SK-N-SH (cell line): ENCODE data around the gene METTL3. TPM values are rescaled to one million over a fixed set of nuclear protein-coding genes. Genes with fewer than 3 reads are reported as not detected.

Source experiments
- CTCF ChIA-PET: fragments of 300-600, 350-600 bp; formaldehyde crosslinking; extraction: SDS; loops from one replicate; lab custom pipeline; 2021; lab: Yijun Ruan, JAX
- POLR2A ChIA-PET: fragments of 350-600 bp; sonication (Branson Sonifier 250); formaldehyde crosslinking; extraction: SDS; loops from one replicate; lab custom pipeline; 2020; ENCODE audit warnings: antibody characterized with exemption, inconsistent platforms; lab: Yijun Ruan, JAX
- DNase-seq: peaks from one replicate; pipeline ENCODE4 v3.0.0; 2012
- H2AFZ ChIP-seq: fragments of 200-600 bp; sonication (generic); 2 replicates; pipeline ENCODE4 v1.8.1; 2016; ENCODE audit warnings: antibody characterized with exemption, mild to moderate bottlenecking, low read depth
- H3F3A ChIP-seq: fragments of 200-600 bp; sonication (generic); replicated peaks from 2 replicates; pipeline ENCODE3; 2016; ENCODE audit warnings: antibody characterized with exemption, mild to moderate bottlenecking; ENCODE audit not compliant: insufficient read depth
- H3K27ac ChIP-seq, 2 experiments: fragments of 200-500 bp in 1 of 2; fragments of 200-600 bp in 1 of 2; sonication (Bioruptor generic) in 1 of 2; sonication (generic), shearing (Covaris generic) in 1 of 2; 2 replicates each; pipeline versions ENCODE4 v1.5.1 to v1.6.1; 2014 to 2016; ENCODE audit warnings: low read depth in 2 of 2, inconsistent platforms in 1 of 2, low read length in 1 of 2, mild to moderate bottlenecking in 1 of 2, mixed read lengths in 1 of 2
- H3K27me3 ChIP-seq: fragments of 200-600 bp; sonication (generic), shearing (Covaris generic); 2 replicates; pipeline ENCODE4 v1.6.1; 2016; ENCODE audit warnings: mixed run types; ENCODE audit not compliant: insufficient read depth
- H3K36me3 ChIP-seq, 2 experiments: fragments of 200-500 bp in 1 of 2; fragments of 200-600 bp in 1 of 2; sonication (Bioruptor generic) in 1 of 2; sonication (generic) in 1 of 2; replicated peaks in 1 of 2; 2 replicates each; pipeline versions ENCODE3 to v1.5.1; 2014 to 2016; ENCODE audit warnings: low read length in 1 of 2, mild to moderate bottlenecking in 1 of 2; ENCODE audit not compliant: insufficient read depth in 2 of 2, control insufficient read depth in 1 of 2
- H3K4me1 ChIP-seq, 2 experiments: fragments of 200-500 bp in 1 of 2; fragments of 200-600 bp in 1 of 2; sonication (Bioruptor generic) in 1 of 2; sonication (generic), shearing (Covaris generic) in 1 of 2; 2 replicates each; pipeline versions ENCODE4 v1.5.1 to v1.6.1; 2014 to 2016; ENCODE audit warnings: low read depth in 1 of 2, low read length in 1 of 2, mixed run types in 1 of 2; ENCODE audit not compliant: insufficient read depth in 2 of 2, control insufficient read depth in 1 of 2
- H3K4me2 ChIP-seq: fragments of 200-600 bp; sonication (generic), shearing (Covaris generic); 2 replicates; pipeline ENCODE4 v1.6.1; 2017; ENCODE audit warnings: mixed run types
- H3K4me3 ChIP-seq, 2 experiments: fragments of 200-500 bp in 1 of 2; fragments of 200-600 bp in 1 of 2; sonication (Bioruptor generic) in 1 of 2; sonication (generic), shearing (Covaris generic) in 1 of 2; 2 replicates each; pipeline versions ENCODE4 v1.5.1 to v1.8.1; 2014 to 2016; ENCODE audit warnings: low read depth in 2 of 2, inconsistent platforms in 1 of 2, low read length in 1 of 2, mild to moderate bottlenecking in 1 of 2, mixed read lengths in 1 of 2, moderate library complexity in 1 of 2
- H3K79me2 ChIP-seq: fragments of 200-600 bp; sonication (generic); 2 replicates; pipeline ENCODE4 v1.8.1; 2017; ENCODE audit warnings: mild to moderate bottlenecking; ENCODE audit not compliant: insufficient read depth
- H3K9ac ChIP-seq: fragments of 200-600 bp; sonication (generic); 2 replicates; pipeline ENCODE4 v1.6.1; 2017; ENCODE audit warnings: mixed run types
- H3K9me2 ChIP-seq: fragments of 200-600 bp; sonication (generic); 2 replicates; pipeline ENCODE4 v1.6.1; 2017; ENCODE audit warnings: mixed run types
- H3K9me3 ChIP-seq: fragments of 200-600 bp; sonication (generic); 2 replicates; pipeline ENCODE4 v1.6.1; 2017; ENCODE audit warnings: mixed run types, mild to moderate bottlenecking, moderate library complexity
- H4K20me1 ChIP-seq: fragments of 200-600 bp; sonication (generic); 2 replicates; pipeline ENCODE4 v1.6.1; 2017; ENCODE audit warnings: mild to moderate bottlenecking, mixed run types; ENCODE audit not compliant: insufficient read depth
- GABPA ChIP-seq: IDR thresholded peaks from 2 replicates; pipeline ENCODE4 v1.4.0; 2012; ENCODE audit warnings: low read depth, mild to moderate bottlenecking
- JUND ChIP-seq: IDR thresholded peaks from 2 replicates; pipeline ENCODE4 v1.4.0; 2012
- MEF2A ChIP-seq: IDR thresholded peaks from 2 replicates; pipeline ENCODE4 v1.4.0; 2012; ENCODE audit warnings: low read depth, borderline replicate concordance
- MXI1 ChIP-seq: IDR thresholded peaks from 2 replicates; pipeline ENCODE4 v1.6.1; 2012; ENCODE audit warnings: mild to moderate bottlenecking, low read depth, low read length, improper control_type of control experiment
- NFIC ChIP-seq: IDR thresholded peaks from 2 replicates; pipeline ENCODE4 v1.4.0; 2012; ENCODE audit warnings: borderline replicate concordance
- RAD21 ChIP-seq: IDR thresholded peaks from 2 replicates; pipeline ENCODE4 v1.6.1; 2012; ENCODE audit warnings: mild to moderate bottlenecking, low read length
- SIN3A ChIP-seq: IDR thresholded peaks from 2 replicates; pipeline ENCODE4 v1.6.1; 2012; ENCODE audit warnings: low read depth, mild to moderate bottlenecking, low read length, moderate library complexity, borderline replicate concordance
- SMC3 ChIP-seq: IDR thresholded peaks from 2 replicates; pipeline ENCODE4 v1.6.1; 2012; ENCODE audit warnings: low read depth, low read length, improper control_type of control experiment
- TAF1 ChIP-seq: IDR thresholded peaks from 2 replicates; pipeline ENCODE4 v1.6.1; 2012; ENCODE audit warnings: low read depth, mild to moderate bottlenecking, low read length, moderate library complexity, borderline replicate concordance
- TEAD4 ChIP-seq: IDR thresholded peaks from 2 replicates; pipeline ENCODE4 v1.4.0; 2012; ENCODE audit warnings: mild to moderate bottlenecking, borderline replicate concordance; ENCODE audit not compliant: insufficient read depth
- YY1 ChIP-seq: IDR thresholded peaks from 2 replicates; pipeline ENCODE4 v1.4.0; 2012; ENCODE audit warnings: low read depth, mild to moderate bottlenecking
- WGBS: methylation state at CpG from one replicate; pipeline ENCODE4 v1.1.6; 2017; ENCODE audit warnings: low lambda C conversion rate; 5-methylcytosine and 5-hydroxymethylcytosine counted together
- polyA plus RNA-seq, 3 experiments: library from polyadenylated mRNA; depleted of rRNA; stranded (reverse); fragments of >200 nt; gene quantifications; 2 replicates each; pipeline ENCODE4 v1.2.3, GENCODE V29; 2012
- TF ChIP-seq, protein P1 (sequence below): IDR thresholded peaks from 2 replicates; pipeline ENCODE4 v1.4.0; 2012; ENCODE audit warnings: low read depth, borderline replicate concordance
- TF ChIP-seq, protein P2 (sequence below): fragments of 200-600 bp; sonication (generic); IDR thresholded peaks from 2 replicates; pipeline ENCODE4 v1.6.1; 2017; ENCODE audit warnings: antibody characterized with exemption, mild to moderate bottlenecking, moderate library complexity
- TF ChIP-seq, protein P3 (sequence below): IDR thresholded peaks from 2 replicates; pipeline ENCODE4; 2012
- TF ChIP-seq, protein P4 (sequence below): fragments of 150-350 bp; IDR thresholded peaks from 2 replicates; pipeline ENCODE4 v1.6.1; 2017; ENCODE audit warnings: antibody characterized with exemption, low read length, low read depth, borderline replicate concordance
- TF ChIP-seq, protein P5 (sequence below): IDR thresholded peaks from 2 replicates; pipeline ENCODE4 v1.6.1; 2012; ENCODE audit warnings: mild to moderate bottlenecking, low read depth, low read length, moderate library complexity

The METTL3 gene
- polyA plus RNA-seq, 1 of the 3 experiments (the other 2 are of a cell fraction) = 118 TPM

DNA sequence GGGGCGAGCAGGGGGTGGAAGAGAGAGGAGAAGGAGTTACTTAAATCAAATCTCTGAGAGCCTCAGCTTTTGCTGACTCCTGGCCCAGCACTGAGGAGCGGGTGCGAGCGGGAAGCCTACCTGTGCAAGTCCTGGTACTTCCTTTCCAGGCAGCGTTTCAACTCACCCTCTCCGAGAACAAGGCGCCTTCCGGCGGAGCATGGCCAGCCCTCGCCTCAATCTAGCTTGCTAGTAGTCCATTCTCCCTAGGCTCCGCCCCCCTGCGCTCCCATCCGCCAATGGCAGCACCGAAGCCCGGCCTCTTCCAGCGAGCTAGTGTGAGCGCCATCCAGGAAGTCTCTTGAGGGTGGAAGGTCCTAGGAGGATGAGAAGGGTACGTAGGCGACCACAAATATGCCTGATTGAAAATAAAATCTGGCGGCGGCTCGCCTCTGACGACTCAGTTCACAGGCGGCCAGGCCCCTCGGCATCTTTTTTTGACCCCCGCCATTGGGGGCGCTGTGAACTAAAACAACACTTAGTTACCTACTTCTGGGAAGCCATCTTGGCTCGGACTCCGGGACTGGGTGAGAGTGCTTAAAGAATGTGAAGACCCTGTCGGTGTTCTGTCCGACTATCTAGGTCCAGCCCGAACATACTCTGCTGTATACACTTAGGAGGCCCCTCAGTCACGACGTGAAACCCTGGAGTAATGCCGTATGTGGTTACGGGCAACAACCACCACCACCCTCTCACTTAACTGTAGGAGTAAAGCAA is 55.0 kb downstream of the METTL3 start, which contains the start of gene CHD8 (continued):
- TF ChIP-seq, protein P1, sequence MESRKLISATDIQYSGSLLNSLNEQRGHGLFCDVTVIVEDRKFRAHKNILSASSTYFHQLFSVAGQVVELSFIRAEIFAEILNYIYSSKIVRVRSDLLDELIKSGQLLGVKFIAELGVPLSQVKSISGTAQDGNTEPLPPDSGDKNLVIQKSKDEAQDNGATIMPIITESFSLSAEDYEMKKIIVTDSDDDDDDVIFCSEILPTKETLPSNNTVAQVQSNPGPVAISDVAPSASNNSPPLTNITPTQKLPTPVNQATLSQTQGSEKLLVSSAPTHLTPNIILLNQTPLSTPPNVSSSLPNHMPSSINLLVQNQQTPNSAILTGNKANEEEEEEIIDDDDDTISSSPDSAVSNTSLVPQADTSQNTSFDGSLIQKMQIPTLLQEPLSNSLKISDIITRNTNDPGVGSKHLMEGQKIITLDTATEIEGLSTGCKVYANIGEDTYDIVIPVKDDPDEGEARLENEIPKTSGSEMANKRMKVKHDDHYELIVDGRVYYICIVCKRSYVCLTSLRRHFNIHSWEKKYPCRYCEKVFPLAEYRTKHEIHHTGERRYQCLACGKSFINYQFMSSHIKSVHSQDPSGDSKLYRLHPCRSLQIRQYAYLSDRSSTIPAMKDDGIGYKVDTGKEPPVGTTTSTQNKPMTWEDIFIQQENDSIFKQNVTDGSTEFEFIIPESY = no peak
- peak; percentile 92 for TF ChIP-seq MXI1
- TF ChIP-seq, protein P2, sequence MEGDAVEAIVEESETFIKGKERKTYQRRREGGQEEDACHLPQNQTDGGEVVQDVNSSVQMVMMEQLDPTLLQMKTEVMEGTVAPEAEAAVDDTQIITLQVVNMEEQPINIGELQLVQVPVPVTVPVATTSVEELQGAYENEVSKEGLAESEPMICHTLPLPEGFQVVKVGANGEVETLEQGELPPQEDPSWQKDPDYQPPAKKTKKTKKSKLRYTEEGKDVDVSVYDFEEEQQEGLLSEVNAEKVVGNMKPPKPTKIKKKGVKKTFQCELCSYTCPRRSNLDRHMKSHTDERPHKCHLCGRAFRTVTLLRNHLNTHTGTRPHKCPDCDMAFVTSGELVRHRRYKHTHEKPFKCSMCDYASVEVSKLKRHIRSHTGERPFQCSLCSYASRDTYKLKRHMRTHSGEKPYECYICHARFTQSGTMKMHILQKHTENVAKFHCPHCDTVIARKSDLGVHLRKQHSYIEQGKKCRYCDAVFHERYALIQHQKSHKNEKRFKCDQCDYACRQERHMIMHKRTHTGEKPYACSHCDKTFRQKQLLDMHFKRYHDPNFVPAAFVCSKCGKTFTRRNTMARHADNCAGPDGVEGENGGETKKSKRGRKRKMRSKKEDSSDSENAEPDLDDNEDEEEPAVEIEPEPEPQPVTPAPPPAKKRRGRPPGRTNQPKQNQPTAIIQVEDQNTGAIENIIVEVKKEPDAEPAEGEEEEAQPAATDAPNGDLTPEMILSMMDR = peak; percentile 71
- peak; percentile 57 for TF ChIP-seq RAD21
- TF ChIP-seq TAF1 = no peak
- no peak for TF ChIP-seq JUND
- TF ChIP-seq, protein P3, sequence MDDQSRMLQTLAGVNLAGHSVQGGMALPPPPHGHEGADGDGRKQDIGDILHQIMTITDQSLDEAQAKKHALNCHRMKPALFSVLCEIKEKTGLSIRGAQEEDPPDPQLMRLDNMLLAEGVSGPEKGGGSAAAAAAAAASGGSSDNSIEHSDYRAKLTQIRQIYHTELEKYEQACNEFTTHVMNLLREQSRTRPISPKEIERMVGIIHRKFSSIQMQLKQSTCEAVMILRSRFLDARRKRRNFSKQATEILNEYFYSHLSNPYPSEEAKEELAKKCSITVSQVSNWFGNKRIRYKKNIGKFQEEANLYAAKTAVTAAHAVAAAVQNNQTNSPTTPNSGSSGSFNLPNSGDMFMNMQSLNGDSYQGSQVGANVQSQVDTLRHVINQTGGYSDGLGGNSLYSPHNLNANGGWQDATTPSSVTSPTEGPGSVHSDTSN = peak; percentile 88
- TF ChIP-seq YY1 = peak; percentile 91
- no peak; the same call in 1 of the 2 replicates for TF ChIP-seq MEF2A
- no peak for TF ChIP-seq NFIC

DNA sequence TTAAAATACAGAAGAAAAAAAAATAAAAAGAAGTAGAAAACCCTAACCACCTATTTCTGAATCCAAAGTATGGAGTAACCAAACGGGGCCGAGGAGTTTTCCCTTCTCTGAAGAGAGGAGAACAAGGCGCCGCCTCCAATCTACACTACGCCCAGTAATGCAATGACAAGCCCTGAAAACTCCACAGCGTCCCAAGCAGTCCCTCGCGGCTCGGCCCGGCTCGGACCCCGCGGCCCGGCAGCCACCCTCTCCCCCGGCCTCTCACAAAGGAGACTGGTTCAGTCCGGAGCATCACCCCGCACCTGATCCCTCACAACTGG is 55.6 kb downstream of the METTL3 start:
- no peak for DNase-seq
- H2AFZ ChIP-seq = peak overlapping the region; percentile 66; the same call in 1 of the 2 replicates
- POLR2A ChIA-PET = interaction anchor here (1.2 to 2.1 kb wide), 5 partner anchors 18 to 71 kb away, joined by 3 to 29 read pairs (median 4); partner anchors contain the start of genes RAB2B, SALL2, SUPT16H and TOX4
- peak overlapping the region; percentile 87 for H3K9ac ChIP-seq
- H3K27me3 ChIP-seq = no peaks in the 10 kb centered on the region
- H3K4me3 ChIP-seq = peak overlapping the region; percentile 85 to 90
- peaks cover 6% of the 10 kb centered on the region for H4K20me1 ChIP-seq
- H3K27ac ChIP-seq = peak overlapping the region; percentile 72 to 91
- CTCF ChIA-PET = interaction anchor here (0.5 to 4.7 kb wide), 8 partner anchors 8 to 133 kb away, joined by 3 to 38 read pairs (median 4); partner anchors contain the start of genes RAB2B and TOX4
- peaks cover 14% of the 10 kb centered on the region for H3F3A ChIP-seq
- WGBS = 2% methylated on average over 14 of the region's 17 CpGs
- H3K9me2 ChIP-seq = no peaks in the 10 kb centered on the region
- H3K9me3 ChIP-seq = no peaks in the 10 kb centered on the region
- peaks cover 2 to 4% of the 10 kb centered on the region in 2 experiments; a peak in 2 of 4 replicates for H3K4me1 ChIP-seq
- H3K36me3 ChIP-seq = peaks cover 7 to 15% of the 10 kb centered on the region in 2 experiments
- peaks cover 53% of the 10 kb centered on the region for H3K79me2 ChIP-seq
- peak overlapping the region; percentile 92 for H3K4me2 ChIP-seq
- TF ChIP-seq, protein P2 = no peak
- TF ChIP-seq SIN3A = no peak
- no peak for TF ChIP-seq JUND
- TF ChIP-seq NFIC = no peak
- TF ChIP-seq MEF2A = no peak
- TF ChIP-seq, protein P4, sequence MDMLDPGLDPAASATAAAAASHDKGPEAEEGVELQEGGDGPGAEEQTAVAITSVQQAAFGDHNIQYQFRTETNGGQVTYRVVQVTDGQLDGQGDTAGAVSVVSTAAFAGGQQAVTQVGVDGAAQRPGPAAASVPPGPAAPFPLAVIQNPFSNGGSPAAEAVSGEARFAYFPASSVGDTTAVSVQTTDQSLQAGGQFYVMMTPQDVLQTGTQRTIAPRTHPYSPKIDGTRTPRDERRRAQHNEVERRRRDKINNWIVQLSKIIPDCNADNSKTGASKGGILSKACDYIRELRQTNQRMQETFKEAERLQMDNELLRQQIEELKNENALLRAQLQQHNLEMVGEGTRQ = no peak
- TF ChIP-seq TAF1 = no peak
- no peak for TF ChIP-seq SMC3
- TF ChIP-seq GABPA = no peak
- TF ChIP-seq, protein P5, sequence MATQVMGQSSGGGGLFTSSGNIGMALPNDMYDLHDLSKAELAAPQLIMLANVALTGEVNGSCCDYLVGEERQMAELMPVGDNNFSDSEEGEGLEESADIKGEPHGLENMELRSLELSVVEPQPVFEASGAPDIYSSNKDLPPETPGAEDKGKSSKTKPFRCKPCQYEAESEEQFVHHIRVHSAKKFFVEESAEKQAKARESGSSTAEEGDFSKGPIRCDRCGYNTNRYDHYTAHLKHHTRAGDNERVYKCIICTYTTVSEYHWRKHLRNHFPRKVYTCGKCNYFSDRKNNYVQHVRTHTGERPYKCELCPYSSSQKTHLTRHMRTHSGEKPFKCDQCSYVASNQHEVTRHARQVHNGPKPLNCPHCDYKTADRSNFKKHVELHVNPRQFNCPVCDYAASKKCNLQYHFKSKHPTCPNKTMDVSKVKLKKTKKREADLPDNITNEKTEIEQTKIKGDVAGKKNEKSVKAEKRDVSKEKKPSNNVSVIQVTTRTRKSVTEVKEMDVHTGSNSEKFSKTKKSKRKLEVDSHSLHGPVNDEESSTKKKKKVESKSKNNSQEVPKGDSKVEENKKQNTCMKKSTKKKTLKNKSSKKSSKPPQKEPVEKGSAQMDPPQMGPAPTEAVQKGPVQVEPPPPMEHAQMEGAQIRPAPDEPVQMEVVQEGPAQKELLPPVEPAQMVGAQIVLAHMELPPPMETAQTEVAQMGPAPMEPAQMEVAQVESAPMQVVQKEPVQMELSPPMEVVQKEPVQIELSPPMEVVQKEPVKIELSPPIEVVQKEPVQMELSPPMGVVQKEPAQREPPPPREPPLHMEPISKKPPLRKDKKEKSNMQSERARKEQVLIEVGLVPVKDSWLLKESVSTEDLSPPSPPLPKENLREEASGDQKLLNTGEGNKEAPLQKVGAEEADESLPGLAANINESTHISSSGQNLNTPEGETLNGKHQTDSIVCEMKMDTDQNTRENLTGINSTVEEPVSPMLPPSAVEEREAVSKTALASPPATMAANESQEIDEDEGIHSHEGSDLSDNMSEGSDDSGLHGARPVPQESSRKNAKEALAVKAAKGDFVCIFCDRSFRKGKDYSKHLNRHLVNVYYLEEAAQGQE = no peak
- no peak for TF ChIP-seq TEAD4
